ENCODE results near the gene ZNF213.
"Not testable (repeated sequence)": the region's sequence is repeated elsewhere in the genome, so short reads cannot be mapped to it uniquely, and the experiment has no call there.

Gene ZNF213

GRCh38 chr16:3148256-3149192 lies 13.7 kb downstream of the ZNF213 start:
- no peak for DNase-seq

DNA sequence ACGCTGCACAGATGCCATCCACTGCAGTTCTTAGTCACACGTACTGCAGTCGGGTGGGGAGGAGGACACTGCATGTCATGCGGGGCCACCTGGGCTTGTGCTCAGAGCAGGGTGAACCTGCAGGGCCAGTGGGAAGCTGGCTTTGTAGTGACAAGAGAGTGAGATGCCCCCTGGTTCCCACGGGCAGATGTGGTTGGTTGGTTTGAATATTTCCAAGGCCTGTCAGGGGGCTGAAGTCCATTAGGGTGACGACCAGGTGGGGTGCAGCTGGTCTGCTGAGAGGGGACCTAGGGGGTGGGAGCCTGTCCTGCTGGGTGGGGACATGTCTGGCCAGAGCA lies 14.3 kb downstream of the ZNF213 start:
- DNase-seq: no peak

DNA sequence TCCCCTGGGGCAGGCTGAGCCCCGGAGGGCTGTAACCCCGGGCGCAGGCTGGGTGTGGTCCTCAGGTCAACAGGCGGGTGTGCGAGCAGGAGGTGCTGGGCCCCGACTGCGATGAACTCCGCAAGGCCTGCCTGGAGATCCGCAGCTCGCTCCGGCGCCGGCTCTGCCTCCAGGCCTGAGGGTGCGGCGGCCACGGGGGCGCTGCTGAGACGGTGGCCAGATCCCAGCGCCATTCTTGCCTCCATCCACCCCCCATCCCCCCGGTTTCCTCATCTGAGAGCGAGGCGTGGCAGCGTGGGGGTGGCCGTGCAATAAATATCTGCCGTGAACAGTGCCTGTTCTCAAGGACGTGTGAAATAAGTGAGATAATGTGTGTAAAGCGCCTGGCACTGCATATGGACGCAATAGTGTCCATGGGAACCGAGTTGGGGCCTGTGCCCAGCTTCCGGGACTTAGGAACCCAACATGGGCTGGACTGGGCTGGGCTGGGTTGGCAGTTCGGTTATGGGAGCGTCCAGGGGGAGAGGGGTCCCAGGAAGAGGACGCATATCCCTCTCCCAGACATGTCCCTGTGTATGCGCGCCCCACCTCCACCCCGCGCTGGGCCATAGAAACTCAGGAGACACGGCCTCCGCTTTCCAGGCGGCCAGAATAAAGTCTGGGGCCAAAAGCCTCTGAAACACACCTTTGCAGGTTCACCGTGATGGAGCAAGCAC lies 15.0 kb downstream of the ZNF213 start:
- no peak for DNase-seq

DNA sequence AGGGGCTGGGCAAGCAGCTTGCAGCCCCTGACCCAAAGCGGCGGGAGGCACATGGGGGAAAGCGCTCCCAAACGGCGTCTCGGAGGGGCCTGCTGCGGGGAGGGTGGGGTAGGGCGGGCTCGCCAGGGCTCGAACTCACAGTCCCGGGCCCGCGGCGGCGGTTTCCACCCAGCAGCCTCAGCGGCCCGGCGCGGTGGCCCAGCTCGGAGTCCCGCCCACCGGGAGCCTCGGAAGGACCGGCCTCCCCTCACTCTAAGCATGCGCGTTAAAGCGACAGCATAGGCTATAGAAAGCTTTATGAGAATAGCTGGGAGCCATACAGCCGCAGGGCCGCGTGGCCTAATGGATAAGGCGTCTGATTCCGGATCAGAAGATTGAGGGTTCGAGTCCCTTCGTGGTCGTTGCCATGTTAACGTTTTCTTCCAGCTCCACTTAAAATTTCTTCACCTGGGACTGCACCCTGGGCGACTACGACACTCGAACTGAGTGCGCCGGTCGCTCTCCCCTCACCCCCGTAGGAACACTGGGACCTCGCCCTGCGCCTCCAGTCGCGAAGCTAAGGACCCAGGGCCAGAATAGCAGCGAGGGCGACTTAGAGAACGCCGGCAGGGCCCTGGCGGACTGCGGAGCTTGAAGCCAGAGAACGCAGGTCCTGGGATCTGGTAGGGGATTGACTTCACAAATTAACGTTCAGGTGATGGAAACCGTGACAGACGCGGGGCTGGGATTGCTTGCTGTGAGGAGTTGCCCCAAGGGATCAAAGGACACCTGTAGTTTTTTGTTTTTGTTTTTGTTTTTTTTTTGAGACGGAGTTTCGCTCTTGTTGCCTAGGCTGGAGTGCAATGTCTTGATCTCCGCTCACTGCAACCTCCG lies 15.8 kb downstream of the ZNF213 start:
- peak; percentile 61 for DNase-seq

DNA sequence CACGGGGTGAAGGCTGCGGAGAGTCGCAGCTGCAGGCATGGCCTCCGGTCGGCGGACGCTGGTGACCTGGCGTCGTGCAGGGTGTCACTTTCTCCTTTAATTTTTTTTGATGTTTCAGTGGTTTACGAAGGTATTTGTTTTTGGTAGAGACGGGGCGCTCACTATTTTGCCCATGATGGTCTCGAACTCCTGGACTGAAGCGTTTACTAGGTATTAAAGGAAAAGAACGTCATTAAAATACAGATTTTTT lies 17.1 kb downstream of the ZNF213 start:
- DNase-seq: no peak

DNA sequence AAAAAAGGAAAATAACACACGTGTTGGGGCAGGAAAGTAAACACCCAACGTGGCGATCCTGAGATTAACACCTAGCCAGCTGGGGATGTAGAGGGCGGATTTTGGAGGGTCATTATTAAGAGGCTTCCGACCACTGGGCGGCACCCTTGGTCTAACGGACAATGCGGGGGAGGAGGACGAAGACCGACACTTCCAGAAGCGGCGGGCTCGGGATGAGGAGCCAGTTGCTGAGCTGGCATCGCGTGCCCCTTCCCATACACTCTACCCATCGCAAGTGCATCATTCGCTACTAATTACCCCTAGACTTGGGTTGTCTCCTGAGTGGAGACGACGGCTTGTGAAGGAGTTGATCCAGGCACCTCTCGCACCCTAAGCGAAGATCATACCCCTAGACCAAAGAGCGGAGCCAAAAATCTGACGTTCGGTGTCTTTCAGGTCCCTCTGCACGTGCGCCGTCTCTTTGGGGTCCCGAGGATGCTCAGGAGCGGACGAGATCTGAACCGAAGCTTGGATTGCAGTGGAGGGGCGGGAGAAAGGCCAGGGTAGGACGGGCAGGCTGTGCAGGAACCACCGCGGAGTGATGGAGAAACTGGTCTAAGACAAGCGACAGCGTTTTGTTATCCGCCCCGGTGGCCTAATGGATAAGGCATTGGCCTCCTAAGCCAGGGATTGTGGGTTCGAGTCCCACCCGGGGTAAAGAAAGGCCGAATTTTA lies 17.6 kb downstream of the ZNF213 start:
- DNase-seq: peak; percentile 54

DNA sequence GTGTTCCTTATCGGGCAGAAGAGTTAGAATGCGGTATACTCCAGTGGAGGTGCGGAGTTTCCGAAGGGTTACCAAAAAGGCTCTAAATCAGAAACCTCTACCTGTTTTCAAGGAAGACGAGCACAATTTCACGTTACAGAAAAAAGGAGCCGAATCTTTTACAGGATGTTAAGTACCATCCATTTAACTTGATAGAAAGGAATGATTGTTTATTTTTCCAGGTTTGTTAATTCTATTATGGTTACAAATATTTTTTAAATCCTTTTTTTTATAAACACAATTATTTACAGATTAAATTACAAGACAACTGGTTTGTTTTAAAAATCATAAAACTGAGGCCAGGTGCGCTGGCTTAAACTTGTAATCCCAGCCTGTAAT lies 18.2 kb downstream of the ZNF213 start:
- DNase-seq: no peak

- DNase-seq: no peak
These were observed 20.4 kb downstream of the ZNF213 start for GRCh38 chr16:3155181-3155580.

- DNase-seq: no peak
These were observed 21.1 kb downstream of the ZNF213 start for GRCh38 chr16:3155972-3156371.

- no peak for DNase-seq
These were observed 22.6 kb downstream of the ZNF213 start for GRCh38 chr16:3157229-3158025.

- no peak for DNase-seq
These were observed 23.2 kb downstream of the ZNF213 start for GRCh38 chr16:3158026-3158509.

DNA sequence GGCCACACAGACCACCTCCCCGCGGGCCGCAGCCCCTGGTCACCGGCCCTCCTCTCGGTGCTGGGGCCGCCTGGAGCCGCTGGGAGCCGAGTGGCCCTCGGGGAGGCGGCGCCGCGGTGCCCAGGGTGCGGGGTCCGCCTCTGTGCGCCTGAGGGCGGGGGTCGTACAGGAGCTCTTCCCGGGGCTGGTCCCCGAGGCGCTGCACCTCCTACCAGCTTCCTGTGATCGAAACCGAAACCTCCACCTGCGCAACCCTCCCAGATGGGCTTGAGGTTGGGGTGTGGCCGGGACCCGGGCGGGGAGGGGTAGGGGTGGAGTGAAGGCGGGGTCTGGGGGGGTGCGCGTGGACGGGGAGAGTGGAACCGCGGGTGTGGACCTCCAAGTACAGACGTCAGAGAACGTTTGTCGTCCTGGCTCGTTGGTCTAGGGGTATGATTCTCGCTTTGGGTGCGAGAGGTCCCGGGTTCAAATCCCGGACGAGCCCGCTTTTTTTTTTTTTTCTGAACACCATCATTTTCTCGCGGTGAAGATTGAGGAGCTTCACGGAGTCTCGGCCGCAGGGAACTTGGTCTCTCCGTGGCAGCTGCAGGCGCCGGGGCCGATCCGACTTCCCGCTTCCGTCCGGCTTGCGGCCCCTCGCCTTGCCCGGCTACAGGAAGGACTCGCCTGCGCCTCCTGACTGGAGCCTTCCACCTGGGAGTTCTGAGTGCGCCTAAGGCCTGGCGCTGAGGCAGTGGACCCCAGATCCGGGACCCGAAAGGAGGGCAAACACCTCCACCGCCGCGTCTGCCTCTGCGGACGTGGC lies 23.9 kb downstream of the ZNF213 start:
- peak; percentile 47 for DNase-seq

- DNase-seq: no peak
These were observed 26.6 kb downstream of the ZNF213 start for GRCh38 chr16:3161235-3162018.

DNA sequence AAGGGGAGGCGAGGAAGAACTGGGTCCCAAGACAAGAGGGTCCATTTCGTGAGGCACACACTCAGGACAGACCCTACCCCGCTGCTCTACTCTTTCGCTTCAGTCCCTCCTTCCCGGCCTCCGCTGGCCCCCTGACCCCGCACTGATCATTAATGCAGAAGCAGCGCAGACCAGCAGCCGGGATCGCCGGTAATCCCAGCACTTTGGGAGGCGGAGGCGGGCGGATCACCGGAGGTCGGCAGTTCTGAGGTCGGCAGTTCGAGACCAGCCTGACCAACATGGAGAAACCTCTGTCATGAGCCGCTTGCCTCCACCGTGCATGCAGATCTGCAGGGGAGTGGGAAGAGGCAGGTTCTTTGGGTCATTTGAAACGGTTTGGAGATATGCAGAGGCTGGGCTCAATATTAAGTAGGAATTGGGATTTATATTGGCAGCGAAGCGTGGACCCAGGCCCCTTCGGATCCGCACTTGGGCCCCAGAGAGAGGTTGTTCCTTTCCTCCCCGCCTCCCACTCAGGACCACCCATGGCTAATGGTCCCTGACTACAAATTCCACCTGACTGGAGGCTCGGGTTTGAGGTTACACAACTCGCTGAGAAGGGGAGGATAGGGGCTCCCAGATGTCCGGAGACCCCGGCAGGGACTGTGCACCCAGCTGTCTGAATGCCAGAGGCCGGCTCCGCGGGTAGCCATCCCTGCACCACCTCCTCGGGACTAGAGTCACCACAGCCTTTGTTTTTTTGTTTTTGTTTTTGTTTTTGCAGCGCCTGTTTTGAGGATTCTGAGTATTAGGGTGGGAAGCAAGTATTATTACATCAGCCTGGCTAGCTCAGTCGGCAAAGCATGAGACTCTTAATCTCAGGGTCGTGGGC lies 29.5 kb downstream of the ZNF213 start:
- no peak for DNase-seq

GRCh38 chr16:3165111-3165822 lies 30.4 kb downstream of the ZNF213 start:
- DNase-seq: no peak

- no peak for DNase-seq
These were observed 31.7 kb downstream of the ZNF213 start for GRCh38 chr16:3166505-3166886.

DNA sequence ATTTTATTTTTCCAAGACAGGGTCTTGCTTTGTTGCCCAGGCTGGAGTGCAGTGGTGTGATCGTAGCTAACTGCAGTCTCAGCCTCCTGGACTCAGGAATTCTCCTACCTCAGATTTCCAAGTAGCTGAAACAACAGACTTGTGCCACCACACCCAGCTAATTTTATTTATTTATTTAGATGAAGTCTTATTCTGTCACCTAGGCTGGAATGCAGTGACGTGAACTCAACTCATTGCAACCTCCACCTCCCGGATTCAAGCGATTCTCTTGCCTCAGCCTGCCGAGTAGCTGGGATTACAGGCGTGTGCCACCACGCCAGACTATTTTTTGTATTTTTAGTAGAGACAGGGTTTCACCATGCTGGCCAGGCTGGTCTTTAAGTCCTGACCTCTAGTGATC lies 33.9 kb downstream of the ZNF213 start:
- not testable (repeated sequence) for DNase-seq

DNA sequence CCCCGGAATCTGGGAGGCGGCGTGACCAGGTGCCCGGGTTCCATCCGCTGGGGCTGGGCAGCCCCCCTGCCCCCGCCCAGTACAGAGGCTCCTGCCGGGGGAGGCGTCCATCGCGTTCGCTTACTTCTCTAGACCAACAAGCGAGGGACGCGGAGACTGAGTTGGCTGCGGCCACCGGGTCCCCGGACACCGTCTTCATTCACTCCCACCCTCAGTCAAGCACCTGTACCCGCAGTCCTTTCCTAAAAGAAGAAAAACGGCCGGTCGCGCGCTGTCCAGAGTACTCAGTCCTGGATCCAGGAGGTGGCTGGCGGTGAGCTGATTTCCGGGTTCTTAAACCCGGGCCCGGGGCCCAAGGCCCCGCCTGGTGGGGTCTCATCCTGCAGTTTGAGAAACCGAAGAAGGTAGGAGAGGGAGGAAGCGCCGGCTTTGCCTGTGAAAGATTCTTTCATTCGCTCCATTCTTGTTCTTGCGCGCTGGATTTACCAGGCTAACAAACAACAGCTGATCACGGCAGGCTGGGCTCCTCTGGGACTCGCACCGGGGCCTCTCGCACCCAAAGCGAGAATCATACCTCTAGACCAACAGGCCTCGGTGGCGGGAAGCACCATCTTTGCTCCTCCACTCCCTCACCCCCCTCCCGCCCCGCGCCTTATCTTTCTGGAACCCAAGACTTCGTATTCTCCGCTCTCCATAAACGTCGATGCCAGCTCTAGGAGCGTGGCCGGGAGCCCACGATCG lies 35.8 kb downstream of the ZNF213 start:
- no peak for DNase-seq

All from NCI-H510A (cell line).